Colonic mucosa (tissue), 4 donors: ENCODE measurements around the gene ACP2. TPM values are rescaled to one million over a fixed set of nuclear protein-coding genes. Genes with fewer than 3 reads are reported as not detected.

Experiments used
- DNase-seq: peaks from one replicate; pipeline ENCODE4 v3.0.0-alpha.2; 2020
- H3K27ac ChIP-seq: fragments of 200-600 bp; one replicate; pipeline ENCODE4 v1.8.0; 2021
- H3K27me3 ChIP-seq: fragments of 200-600 bp; one replicate; pipeline ENCODE4 v1.8.0; 2021
- H3K36me3 ChIP-seq: fragments of 200-600 bp; one replicate; pipeline ENCODE4 v1.8.0; 2021
- H3K4me1 ChIP-seq: fragments of 200-600 bp; one replicate; pipeline ENCODE4 v1.8.0; 2021; ENCODE audit warnings: mild to moderate bottlenecking
- H3K4me3 ChIP-seq: fragments of 200-600 bp; one replicate; pipeline ENCODE4 v1.8.0; 2021
- H3K9ac ChIP-seq, 2 donors: one replicate each; pipeline ENCODE4 v1.7.0; 2013; ENCODE audit warnings: control low read depth in 2 of 2, low read depth in 2 of 2, low read length in 2 of 2
- H3K9me3 ChIP-seq: fragments of 200-600 bp; one replicate; pipeline ENCODE4 v1.8.0; 2021
- CTCF ChIP-seq: fragments of 200-600 bp; IDR thresholded peaks from one replicate; pipeline ENCODE4 v1.8.0; 2022; ENCODE audit warnings: antibody characterized with exemption, mild to moderate bottlenecking
- intact Hi-C: fragments of 100-400 bp; cut with DNase I; formaldehyde crosslinking; loops from one replicate; pipeline ENCODE4 v1.14.1; 2022
- total RNA-seq, 2 donors: library from RNA; stranded (reverse); fragmentation: NEBNext Ultra II Directional in 1 of 2; extraction: Animal tissue kit (Norgen Biotek cat#: 25700) in 1 of 2; gene quantifications; one replicate each; pipeline ENCODE4 v1.2.1, GENCODE V29; 2021
- donor health status: healthy.
- donor health status: DM: no; HTN: no; CAD: no.
- donor health status: DM: no; HTN: no; CAD: no.

ACP2 gene
- total RNA-seq, 2 donors from 2014 or later, result 35.3 to 39.7 TPM

- Histone ChIP-seq H3K36me3 (no peaks in the 10 kb centered on the region), H3K9me3 (no peaks in the 10 kb centered on the region), H3K4me1 (peaks cover 10% of the 10 kb centered on the region), H3K27ac (no peak overlapping the region), H3K4me3 (no peak overlapping the region), H3K27me3 (no peaks in the 10 kb centered on the region), H3K9ac (no peak overlapping the region)
- no peak for TF ChIP-seq CTCF
- intact Hi-C loops, result no loop called here
- DNase-seq, result no peak
These were observed 7.8 kb upstream of the ACP2 start for GRCh38 chr11:47256374-47256773.

GRCh38 chr11:47254386-47254785 lies 5.8 kb upstream of the ACP2 start:
- Histone ChIP-seq H3K27me3 (no peaks in the 10 kb centered on the region), H3K9me3 (no peaks in the 10 kb centered on the region), H3K9ac (peak overlapping the region; percentile 27 to 46), H3K4me1 (peaks cover 3% of the 10 kb centered on the region), H3K27ac (peak overlapping the region; percentile 59), H3K4me3 (no peak overlapping the region), H3K36me3 (no peaks in the 10 kb centered on the region)
- DNase-seq, result no peak
- no peak for TF ChIP-seq CTCF
- intact Hi-C loops, result no loop called here

- Histone ChIP-seq H3K9ac (peak overlapping the region; percentile 27 to 46), H3K36me3 (no peaks in the 10 kb centered on the region), H3K9me3 (no peaks in the 10 kb centered on the region), H3K27me3 (no peaks in the 10 kb centered on the region), H3K4me1 (peaks cover 3% of the 10 kb centered on the region), H3K4me3 (no peak overlapping the region), H3K27ac (peak overlapping the region; percentile 59)
- no peak for DNase-seq
- intact Hi-C loops, result no loop called here
- no peak for TF ChIP-seq CTCF
These were observed 5.0 kb upstream of the ACP2 start for GRCh38 chr11:47253660-47254059.

GRCh38 chr11:47251751-47252150 lies 3.1 kb upstream of the ACP2 start:
- Histone ChIP-seq H3K9me3 (no peaks in the 10 kb centered on the region), H3K27me3 (no peaks in the 10 kb centered on the region), H3K4me3 (no peak overlapping the region), H3K9ac (no peak overlapping the region), H3K36me3 (no peaks in the 10 kb centered on the region), H3K27ac (no peak overlapping the region), H3K4me1 (no peaks in the 10 kb centered on the region)
- no peak for DNase-seq
- intact Hi-C loops, result no loop called here
- no peak for TF ChIP-seq CTCF

GRCh38 chr11:47249378-47249715 lies 733 bp upstream of the ACP2 start:
- Histone ChIP-seq H3K9me3 (no peaks in the 10 kb centered on the region), H3K27me3 (no peaks in the 10 kb centered on the region), H3K4me3 (peak overlapping the region; percentile 67), H3K27ac (peak overlapping the region; percentile 73), H3K36me3 (no peaks in the 10 kb centered on the region), H3K4me1 (no peaks in the 10 kb centered on the region), H3K9ac (peak overlapping the region; percentile 72 to 95)
- no peak for DNase-seq
- intact Hi-C loops, result no loop called here
- TF ChIP-seq CTCF, result no peak

GRCh38 chr11:47248304-47248663 lies 330 bp downstream of the ACP2 start:
- H3K36me3 ChIP-seq, result no peaks in the 10 kb centered on the region
- intact Hi-C loops, result no loop called here
- H3K27ac ChIP-seq, result peak overlapping the region; percentile 73
- peak overlapping the region; percentile 72 to 95 for H3K9ac ChIP-seq
- H3K27me3 ChIP-seq, result no peaks in the 10 kb centered on the region
- no peak for TF ChIP-seq CTCF
- H3K9me3 ChIP-seq, result no peaks in the 10 kb centered on the region
- DNase-seq, result no peak
- peak overlapping the region; percentile 67 for H3K4me3 ChIP-seq
- no peaks in the 10 kb centered on the region for H3K4me1 ChIP-seq
